Progenitor cell of endocrine pancreas (in vitro differentiated cells): ENCODE results near the gene ENO4. TPM values are rescaled to one million over a fixed set of nuclear protein-coding genes. Genes with fewer than 3 reads are reported as not detected.

Experiments
- DNase-seq: peaks from one replicate; pipeline ENCODE4 v3.0.0; 2021; ENCODE audit warnings: low spot score; ENCODE audit not compliant: unreplicated experiment
- H3K27ac Mint-ChIP-seq: 2 replicates; pipeline ENCODE4 v1.8.0; 2021; ENCODE audit warnings: mild to moderate bottlenecking, moderate library complexity, mixed read lengths
- H3K27me3 Mint-ChIP-seq: 2 replicates; pipeline ENCODE4 v1.8.0; 2021; ENCODE audit warnings: mixed read lengths
- H3K36me3 Mint-ChIP-seq: 2 replicates; pipeline ENCODE4 v1.8.0; 2022; ENCODE audit warnings: mixed read lengths; ENCODE audit not compliant: insufficient read depth
- H3K4me1 Mint-ChIP-seq: 2 replicates; pipeline ENCODE4 v1.8.0; 2021; ENCODE audit warnings: low read depth, mixed read lengths
- H3K4me3 Mint-ChIP-seq: 2 replicates; pipeline ENCODE4 v1.8.0; 2021; ENCODE audit warnings: low read depth, mild to moderate bottlenecking, moderate library complexity, mixed read lengths
- H3K9me3 Mint-ChIP-seq: 2 replicates; pipeline ENCODE4 v1.8.0; 2021; ENCODE audit warnings: low read depth, mixed read lengths
- total RNA-seq: library from RNA; stranded (reverse); gene quantifications from 2 replicates; pipeline ENCODE4 v1.2.1, GENCODE V29; 2021
- TF ChIP-seq, protein P1 (sequence below): fragments of 200-600 bp; sonication (generic); IDR thresholded peaks from one replicate; pipeline ENCODE4 v1.5.0; 2021; ENCODE audit warnings: antibody characterized with exemption, mild to moderate bottlenecking; ENCODE audit not compliant: unreplicated experiment

The ENO4 gene
- total RNA-seq, 1 donor from 2014 or later = 2.0 TPM

DNA sequence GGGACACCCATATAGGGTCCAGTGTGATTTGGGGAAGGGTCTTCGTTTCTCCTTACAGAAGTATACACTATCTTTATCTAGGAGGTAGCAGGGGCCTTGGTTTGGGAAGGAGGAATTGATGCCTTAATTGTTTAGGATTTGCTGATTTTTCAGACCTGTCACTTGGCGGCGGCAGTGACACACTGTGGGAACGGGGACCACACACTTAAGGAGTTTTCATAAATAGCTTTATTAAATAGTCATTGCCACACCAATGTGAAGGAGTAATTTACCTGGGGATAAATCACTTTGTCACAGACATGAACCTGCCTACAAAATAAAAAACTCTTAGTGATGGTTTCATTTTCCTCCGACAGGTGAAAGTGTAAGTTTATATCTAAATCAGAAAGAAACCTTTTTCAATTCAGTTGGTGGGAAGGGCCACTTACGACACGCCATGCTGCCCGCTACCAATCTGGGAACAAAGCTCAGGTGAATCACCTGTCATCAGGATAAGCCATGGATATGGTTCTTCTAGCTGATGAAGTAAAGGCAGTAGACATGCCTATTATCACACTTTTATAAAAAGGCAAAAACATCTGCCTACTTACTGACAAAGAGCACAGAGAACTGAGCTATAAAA lies 12.3 kb upstream of the ENO4 start:
- Mint-ChIP-seq H3K4me3 (no peak overlapping the region), H3K36me3 (no peaks in the 10 kb centered on the region), H3K27ac (no peak overlapping the region), H3K9me3 (no peaks in the 10 kb centered on the region), H3K4me1 (peaks cover 29% of the 10 kb centered on the region), H3K27me3 (peaks cover 11% of the 10 kb centered on the region)
- TF ChIP-seq, protein P1, sequence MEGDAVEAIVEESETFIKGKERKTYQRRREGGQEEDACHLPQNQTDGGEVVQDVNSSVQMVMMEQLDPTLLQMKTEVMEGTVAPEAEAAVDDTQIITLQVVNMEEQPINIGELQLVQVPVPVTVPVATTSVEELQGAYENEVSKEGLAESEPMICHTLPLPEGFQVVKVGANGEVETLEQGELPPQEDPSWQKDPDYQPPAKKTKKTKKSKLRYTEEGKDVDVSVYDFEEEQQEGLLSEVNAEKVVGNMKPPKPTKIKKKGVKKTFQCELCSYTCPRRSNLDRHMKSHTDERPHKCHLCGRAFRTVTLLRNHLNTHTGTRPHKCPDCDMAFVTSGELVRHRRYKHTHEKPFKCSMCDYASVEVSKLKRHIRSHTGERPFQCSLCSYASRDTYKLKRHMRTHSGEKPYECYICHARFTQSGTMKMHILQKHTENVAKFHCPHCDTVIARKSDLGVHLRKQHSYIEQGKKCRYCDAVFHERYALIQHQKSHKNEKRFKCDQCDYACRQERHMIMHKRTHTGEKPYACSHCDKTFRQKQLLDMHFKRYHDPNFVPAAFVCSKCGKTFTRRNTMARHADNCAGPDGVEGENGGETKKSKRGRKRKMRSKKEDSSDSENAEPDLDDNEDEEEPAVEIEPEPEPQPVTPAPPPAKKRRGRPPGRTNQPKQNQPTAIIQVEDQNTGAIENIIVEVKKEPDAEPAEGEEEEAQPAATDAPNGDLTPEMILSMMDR = no peak
- no peak for DNase-seq

- H3K4me3 Mint-ChIP-seq = no peak overlapping the region
Observed at GRCh38 chr10:116838143-116838725, 11.1 kb upstream of the ENO4 start.

DNA sequence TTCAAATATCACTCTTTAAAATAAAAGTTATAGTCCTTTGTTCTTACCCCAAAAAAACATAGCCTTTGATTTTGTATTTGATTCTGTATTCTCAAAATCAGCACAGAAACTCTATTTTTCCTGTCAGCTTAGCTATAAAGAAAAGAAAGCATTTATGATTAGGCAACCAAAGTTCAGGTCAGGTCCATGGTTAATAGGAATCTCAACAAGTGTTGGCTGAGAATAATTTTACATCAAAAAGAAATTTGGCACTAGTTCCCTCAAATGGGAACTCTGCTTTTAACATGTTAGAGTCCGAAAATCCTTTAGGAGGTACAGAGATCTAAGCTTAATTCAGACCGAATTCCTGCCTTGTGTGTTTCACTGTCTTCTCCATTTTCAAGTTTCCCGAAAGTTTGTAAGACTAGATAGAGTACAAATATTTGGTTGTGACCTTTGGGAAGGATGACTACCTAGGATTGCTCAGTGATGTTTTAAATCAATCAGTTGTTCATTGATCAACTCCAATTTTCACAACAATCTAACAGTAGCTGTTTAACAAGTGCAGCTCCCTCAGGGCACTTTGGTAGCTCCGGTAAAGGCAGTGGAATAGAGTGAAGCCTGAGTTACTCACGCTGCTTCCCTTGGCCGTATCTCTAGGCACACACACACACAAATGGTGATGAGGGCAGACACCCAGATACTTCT lies 8.8 kb upstream of the ENO4 start:
- Mint-ChIP-seq H3K27me3 (peaks cover 8% of the 10 kb centered on the region), H3K9me3 (no peaks in the 10 kb centered on the region), H3K4me1 (peaks cover 18% of the 10 kb centered on the region), H3K4me3 (no peak overlapping the region), H3K36me3 (no peaks in the 10 kb centered on the region), H3K27ac (no peak overlapping the region)
- TF ChIP-seq, protein P1 = no peak
- DNase-seq = no peak

More at GRCh38 chr10:116838143-116838725, 11.1 kb upstream of the ENO4 start:
- peaks cover 29% of the 10 kb centered on the region for H3K4me1 Mint-ChIP-seq
- DNase-seq = no peak
- no peak overlapping the region for H3K27ac Mint-ChIP-seq
- peaks cover 11% of the 10 kb centered on the region for H3K27me3 Mint-ChIP-seq
- TF ChIP-seq, protein P1 = no peak
- no peaks in the 10 kb centered on the region for H3K36me3 Mint-ChIP-seq
- H3K9me3 Mint-ChIP-seq = no peaks in the 10 kb centered on the region

DNA sequence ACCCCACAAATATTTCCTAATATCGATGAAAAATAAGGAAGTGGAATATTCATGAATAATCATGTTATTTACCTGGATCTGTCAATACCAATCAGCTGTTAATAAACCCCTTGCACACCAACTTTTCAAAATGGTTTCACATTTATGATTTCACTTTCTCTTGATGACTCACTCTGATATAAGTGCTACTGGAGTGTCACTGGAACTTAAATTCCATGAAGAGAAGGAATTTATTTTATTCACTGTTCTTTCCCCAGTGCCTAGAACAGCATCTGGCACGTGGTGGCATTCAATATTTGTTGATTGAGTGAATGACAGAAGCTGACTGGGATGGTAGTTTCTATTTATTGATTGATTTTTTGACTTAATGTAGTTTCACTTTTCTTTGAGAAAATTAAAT lies 3.5 kb upstream of the ENO4 start:
- peaks cover 26% of the 10 kb centered on the region for H3K4me1 Mint-ChIP-seq
- TF ChIP-seq, protein P1 = no peak
- H3K36me3 Mint-ChIP-seq = no peaks in the 10 kb centered on the region
- H3K9me3 Mint-ChIP-seq = no peaks in the 10 kb centered on the region
- no peak overlapping the region for H3K4me3 Mint-ChIP-seq
- peaks cover 7% of the 10 kb centered on the region for H3K27me3 Mint-ChIP-seq
- no peak overlapping the region for H3K27ac Mint-ChIP-seq
- DNase-seq = no peak

DNA sequence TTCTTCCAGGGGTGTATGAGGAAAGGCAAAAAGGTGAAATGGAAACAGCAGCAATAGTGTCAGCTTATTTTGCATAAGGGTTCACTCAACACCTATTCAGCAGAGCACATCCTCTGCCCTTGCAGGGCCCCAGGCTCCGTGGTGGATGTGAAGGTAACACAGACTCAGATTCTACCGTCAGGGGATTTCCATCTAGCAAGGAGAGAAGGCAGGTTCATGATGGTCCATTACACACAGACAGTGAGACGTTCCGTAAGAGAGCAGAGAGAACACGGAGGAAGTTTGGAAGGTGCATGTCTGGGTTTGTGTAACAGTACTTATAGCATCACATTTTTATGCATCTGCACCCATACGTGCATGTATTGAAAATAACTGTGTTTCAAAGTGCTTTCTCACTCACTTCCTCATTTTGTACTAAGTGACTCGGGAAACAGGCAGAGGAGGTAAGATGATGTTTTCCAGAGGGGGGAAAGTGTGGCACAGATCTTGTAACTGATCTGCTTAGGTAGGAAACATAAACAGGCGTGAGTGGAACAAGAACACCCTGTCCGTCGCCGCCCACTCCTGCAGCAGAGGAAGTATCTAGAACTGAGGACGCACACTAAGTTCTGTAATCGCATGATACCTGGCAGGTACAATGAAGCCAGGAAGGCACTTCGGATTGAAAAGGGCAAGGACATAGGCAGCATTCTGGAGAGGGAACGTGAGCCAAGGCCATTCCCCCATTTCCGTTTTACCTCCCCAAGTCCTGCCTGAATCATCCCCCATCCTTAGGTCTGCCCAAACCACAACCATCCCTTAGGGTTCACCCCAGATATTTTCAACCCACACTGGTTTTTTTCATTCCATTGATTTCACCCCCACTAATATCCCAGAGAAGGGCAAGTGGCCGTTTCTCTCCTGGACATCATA lies 1.0 kb upstream of the ENO4 start:
- Mint-ChIP-seq H3K9me3 (no peaks in the 10 kb centered on the region), H3K27ac (peak overlapping the region; percentile 96), H3K4me1 (peaks cover 23% of the 10 kb centered on the region), H3K27me3 (peaks cover 15% of the 10 kb centered on the region), H3K4me3 (peak overlapping the region; percentile 89), H3K36me3 (no peaks in the 10 kb centered on the region)
- TF ChIP-seq, protein P1 = no peak
- no peak for DNase-seq
